GM18868 (cell line): ENCODE data around the gene LDLRAD2.
"Not testable (repeated sequence)": the region's sequence is repeated elsewhere in the genome, so short reads cannot be mapped to it uniquely, and the experiment has no call there.

Experiments used
- ATAC-seq: cut with Tn5 transposase; IDR thresholded peaks from one replicate; pipeline ENCODE4 v1.9.1; 2021; ENCODE audit warnings: mild to moderate bottlenecking, moderate library complexity; ENCODE audit not compliant: unreplicated experiment

Gene LDLRAD2

GRCh38 chr1:21811875-21812305 is at the start of gene LDLRAD2:
Gene LDLRAD2 (plus strand): TSS chr1:21812265. CDS start chr1:21812452, 187 bp downstream.
- no peak for ATAC-seq

- no peak for ATAC-seq
These were observed 48.8 kb upstream of the LDLRAD2 start for GRCh38 chr1:21763236-21763635.

- ATAC-seq = no peak
These were observed 48.2 kb upstream of the LDLRAD2 start for GRCh38 chr1:21763694-21764419.

- no peak for ATAC-seq
These were observed 47.2 kb upstream of the LDLRAD2 start for GRCh38 chr1:21764615-21765423.

- no peak for ATAC-seq
These were observed 45.9 kb upstream of the LDLRAD2 start for GRCh38 chr1:21766210-21766609.

- not testable (repeated sequence) for ATAC-seq
These were observed 45.0 kb upstream of the LDLRAD2 start for GRCh38 chr1:21767106-21767505.

GRCh38 chr1:21770201-21770600 is 41.9 kb upstream of the LDLRAD2 start:
- ATAC-seq = no peak

GRCh38 chr1:21770602-21771001 is 41.5 kb upstream of the LDLRAD2 start:
- not testable (repeated sequence) for ATAC-seq

- not testable (repeated sequence) for ATAC-seq
These were observed 40.4 kb upstream of the LDLRAD2 start for GRCh38 chr1:21771672-21772071.

GRCh38 chr1:21773585-21773984 is 38.5 kb upstream of the LDLRAD2 start:
- ATAC-seq = no peak

GRCh38 chr1:21774835-21775549 is 37.1 kb upstream of the LDLRAD2 start:
- ATAC-seq = no peak

- no peak for ATAC-seq
These were observed 36.5 kb upstream of the LDLRAD2 start for GRCh38 chr1:21775550-21775914.

GRCh38 chr1:21775985-21776562 is 36.0 kb upstream of the LDLRAD2 start:
- no peak for ATAC-seq

- ATAC-seq = not testable (repeated sequence)
These were observed 35.1 kb upstream of the LDLRAD2 start for GRCh38 chr1:21776925-21777324.

GRCh38 chr1:21778405-21778727 is 33.7 kb upstream of the LDLRAD2 start:
- no peak for ATAC-seq

GRCh38 chr1:21779613-21780521 is 32.2 kb upstream of the LDLRAD2 start:
- ATAC-seq = no peak

GRCh38 chr1:21781815-21782348 is 30.2 kb upstream of the LDLRAD2 start:
- ATAC-seq = peak; percentile 23

GRCh38 chr1:21782349-21782867 is 29.7 kb upstream of the LDLRAD2 start:
- ATAC-seq = peak; percentile 17

- peak; percentile 68 for ATAC-seq
These were observed 29.0 kb upstream of the LDLRAD2 start, which contains the start of gene USP48 for GRCh38 chr1:21782868-21783678. Gene USP48 (minus strand): TSS chr1:21783149. CDS start chr1:21782957, 192 bp downstream.
